IPS-15b (cell line): Measurements from ENCODE around the gene ATP9B.

Experiments used
- H3K27me3 ChIP-seq: one replicate; pipeline ENCODE4 v1.6.1; 2013; ENCODE audit warnings: low read length; ENCODE audit not compliant: control insufficient read depth, insufficient read depth
- H3K36me3 ChIP-seq: one replicate; pipeline ENCODE4 v1.6.1; 2013; ENCODE audit warnings: low read length; ENCODE audit not compliant: control insufficient read depth, insufficient read depth
- H3K4me1 ChIP-seq: one replicate; pipeline ENCODE4 v1.6.1; 2013; ENCODE audit warnings: mild to moderate bottlenecking, low read length; ENCODE audit not compliant: control insufficient read depth, insufficient read depth
- H3K4me3 ChIP-seq: one replicate; pipeline ENCODE4 v1.5.1; 2013; ENCODE audit warnings: low read depth, low read length
- H3K9ac ChIP-seq: one replicate; pipeline ENCODE4 v1.6.1; 2013; ENCODE audit warnings: low read depth, mild to moderate bottlenecking, low read length
- H3K9me3 ChIP-seq: one replicate; pipeline ENCODE4 v1.6.1; 2013; ENCODE audit warnings: mild to moderate bottlenecking, low read length; ENCODE audit not compliant: control insufficient read depth, insufficient read depth

Gene ATP9B

DNA sequence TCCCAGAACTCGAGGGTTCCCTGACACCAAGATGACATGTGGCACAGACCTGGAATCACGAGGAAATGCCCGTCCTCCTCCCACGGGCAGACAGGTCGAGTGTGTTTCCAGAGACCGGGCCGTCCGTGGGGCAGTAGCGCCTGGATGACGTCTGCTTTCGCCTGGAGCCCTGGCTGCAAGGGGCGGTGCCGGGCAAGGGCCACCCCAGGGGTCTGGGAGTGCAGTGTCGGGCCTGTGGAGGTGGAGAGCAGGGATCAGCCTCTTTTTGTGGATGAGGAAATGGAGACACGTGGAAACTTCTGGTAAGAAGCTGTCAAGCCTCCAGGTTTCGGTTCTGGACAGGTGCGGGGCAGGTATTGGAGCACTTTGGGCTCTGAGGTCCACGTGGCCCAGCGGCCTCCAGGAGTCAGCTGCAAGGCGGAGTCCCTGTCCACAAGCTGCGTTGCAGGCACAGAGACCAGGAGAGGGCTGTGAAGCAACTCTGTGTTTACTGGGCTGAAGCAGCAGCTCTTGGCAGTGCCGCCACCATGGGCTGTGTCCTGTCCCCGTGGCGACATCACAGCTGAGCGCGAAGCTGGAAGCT is 352.2 kb downstream of the ATP9B start:
- H3K9ac ChIP-seq = no peak overlapping the region
- H3K4me1 ChIP-seq = no peaks in the 10 kb centered on the region
- H3K9me3 ChIP-seq = no peaks in the 10 kb centered on the region
- H3K4me3 ChIP-seq = no peak overlapping the region
- no peaks in the 10 kb centered on the region for H3K36me3 ChIP-seq
- no peaks in the 10 kb centered on the region for H3K27me3 ChIP-seq

DNA sequence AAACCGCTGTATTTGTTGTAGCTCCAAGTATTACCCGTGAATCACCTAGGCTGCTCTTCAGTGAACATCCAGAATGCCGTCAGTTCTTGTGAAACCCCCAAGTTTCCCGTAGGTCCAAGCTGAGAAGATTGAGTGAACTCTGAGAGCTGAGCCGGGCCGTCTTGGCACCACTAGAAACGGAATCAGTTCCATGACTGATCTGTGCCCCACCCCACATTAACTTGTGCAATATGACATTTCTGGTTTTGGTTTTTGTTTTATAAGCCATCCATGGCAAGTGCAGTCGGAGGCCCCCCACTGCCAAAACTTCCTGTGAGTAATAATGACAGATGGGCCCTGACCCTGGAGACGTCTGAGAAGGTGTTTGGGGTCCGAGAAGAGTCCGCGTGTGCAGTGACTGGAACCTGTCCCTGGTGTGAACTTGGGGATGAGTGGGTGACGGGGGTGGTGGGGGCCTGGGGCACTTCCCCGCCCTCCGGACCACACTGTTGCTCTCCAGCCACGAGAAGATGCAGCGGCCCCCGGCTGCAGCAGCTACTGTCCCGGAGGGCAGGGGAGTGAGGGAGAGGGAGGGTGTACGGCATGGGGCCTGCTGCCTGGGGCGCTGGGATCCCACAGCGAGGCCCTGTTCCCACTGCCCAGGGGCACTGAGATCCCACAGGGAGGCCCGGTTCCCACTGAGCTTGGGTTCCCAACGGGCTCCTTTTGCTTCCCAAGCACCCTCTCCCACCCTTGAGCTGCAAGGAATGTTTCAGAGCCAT is 353.0 kb downstream of the ATP9B start:
- no peaks in the 10 kb centered on the region for H3K36me3 ChIP-seq
- no peak overlapping the region for H3K4me3 ChIP-seq
- H3K4me1 ChIP-seq = no peaks in the 10 kb centered on the region
- H3K9me3 ChIP-seq = no peaks in the 10 kb centered on the region
- no peak overlapping the region for H3K9ac ChIP-seq
- H3K27me3 ChIP-seq = no peaks in the 10 kb centered on the region

DNA sequence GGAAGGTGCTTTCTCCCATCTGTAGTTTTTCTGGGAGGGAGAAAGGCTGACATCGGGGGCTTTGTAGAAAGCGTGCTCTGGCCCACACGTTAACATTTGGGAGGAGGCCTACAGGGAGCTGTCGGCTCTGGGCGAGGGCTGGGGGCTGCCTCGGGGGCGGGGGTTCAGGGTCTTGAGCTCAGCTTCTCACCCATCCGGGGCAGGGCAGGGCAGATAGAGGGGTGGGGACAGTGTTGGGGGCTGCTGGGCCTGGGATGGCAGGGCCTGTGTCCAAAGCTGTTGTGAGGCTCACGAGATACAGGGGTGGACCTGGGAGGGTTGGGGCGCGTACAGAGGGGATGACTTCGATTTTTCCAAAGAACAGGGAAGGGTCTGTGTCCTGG is 353.6 kb downstream of the ATP9B start:
- H3K9ac ChIP-seq = no peak overlapping the region
- no peaks in the 10 kb centered on the region for H3K4me1 ChIP-seq
- no peaks in the 10 kb centered on the region for H3K27me3 ChIP-seq
- H3K36me3 ChIP-seq = no peaks in the 10 kb centered on the region
- H3K4me3 ChIP-seq = no peak overlapping the region
- H3K9me3 ChIP-seq = no peaks in the 10 kb centered on the region

DNA sequence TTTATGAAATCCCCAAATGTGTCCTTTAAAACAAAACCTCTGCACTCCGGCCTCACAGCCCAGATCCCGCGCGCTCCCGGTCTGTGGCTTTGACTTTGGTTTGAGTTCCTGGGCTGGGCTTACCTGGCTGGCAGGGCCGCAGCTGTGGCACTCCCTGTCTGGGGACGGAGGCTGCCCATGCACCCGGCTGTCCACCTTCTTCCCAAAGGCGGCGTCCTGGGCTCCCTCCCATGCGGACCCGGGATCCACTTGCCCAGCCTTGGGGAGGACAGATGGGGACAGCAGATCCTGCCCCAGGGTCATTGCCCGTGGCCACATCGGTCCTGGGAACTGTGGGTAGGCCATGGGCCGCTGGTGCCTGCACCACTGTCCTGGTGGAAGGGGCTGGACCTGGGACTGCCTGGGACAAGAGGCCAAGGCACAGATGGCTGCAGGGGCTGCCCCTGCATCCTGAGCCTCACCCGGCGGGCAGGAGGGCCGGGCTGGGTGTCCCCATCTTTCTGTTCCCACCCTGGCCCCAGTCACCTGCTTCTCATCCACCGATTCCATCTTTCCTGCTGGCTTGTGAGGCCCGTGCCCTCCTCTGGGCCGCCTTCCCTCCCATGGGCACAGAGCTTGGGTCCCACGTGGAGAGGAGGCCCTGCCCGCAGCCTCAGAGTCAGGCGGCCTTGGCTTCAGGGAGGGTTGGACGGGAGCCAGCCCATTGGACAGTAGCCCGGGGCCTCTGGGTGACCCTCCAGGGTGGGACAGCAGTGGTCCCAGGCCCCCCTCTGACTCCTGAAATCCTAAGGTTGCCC is 354.2 kb downstream of the ATP9B start:
- Histone ChIP-seq H3K9ac (no peak overlapping the region), H3K36me3 (no peaks in the 10 kb centered on the region), H3K27me3 (no peaks in the 10 kb centered on the region), H3K4me1 (no peaks in the 10 kb centered on the region), H3K4me3 (no peak overlapping the region), H3K9me3 (no peaks in the 10 kb centered on the region)

DNA sequence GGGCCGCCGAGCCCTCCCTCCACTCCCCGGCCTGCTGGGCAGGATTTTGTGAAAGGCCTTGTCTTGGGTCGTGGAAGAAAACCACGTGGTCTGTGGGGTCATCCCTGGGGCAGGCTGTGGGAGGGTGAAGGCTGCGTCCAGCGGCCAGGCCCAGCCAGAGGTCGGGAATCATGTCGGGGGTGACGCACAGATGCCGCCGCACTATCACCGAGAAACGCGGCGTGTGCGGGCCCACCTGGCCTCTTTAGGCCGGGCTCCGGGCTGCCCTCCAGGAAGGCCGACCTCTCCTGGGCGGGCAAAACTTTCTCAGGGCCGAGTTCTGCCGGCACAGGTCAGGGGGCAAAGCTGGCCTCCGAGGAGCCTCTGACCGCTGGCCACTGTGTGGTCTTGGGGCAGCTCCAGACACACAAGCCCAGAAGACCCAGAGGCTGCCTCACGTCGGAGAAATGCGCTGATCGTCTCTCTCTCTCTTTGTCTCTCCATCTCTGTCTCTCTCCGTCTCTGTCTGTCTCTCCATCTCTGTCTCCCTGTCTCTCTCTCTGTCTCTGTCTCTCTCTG is 354.9 kb downstream of the ATP9B start:
- no peaks in the 10 kb centered on the region for H3K27me3 ChIP-seq
- H3K9ac ChIP-seq = no peak overlapping the region
- H3K4me3 ChIP-seq = no peak overlapping the region
- H3K36me3 ChIP-seq = no peaks in the 10 kb centered on the region
- no peaks in the 10 kb centered on the region for H3K4me1 ChIP-seq
- H3K9me3 ChIP-seq = no peaks in the 10 kb centered on the region

DNA sequence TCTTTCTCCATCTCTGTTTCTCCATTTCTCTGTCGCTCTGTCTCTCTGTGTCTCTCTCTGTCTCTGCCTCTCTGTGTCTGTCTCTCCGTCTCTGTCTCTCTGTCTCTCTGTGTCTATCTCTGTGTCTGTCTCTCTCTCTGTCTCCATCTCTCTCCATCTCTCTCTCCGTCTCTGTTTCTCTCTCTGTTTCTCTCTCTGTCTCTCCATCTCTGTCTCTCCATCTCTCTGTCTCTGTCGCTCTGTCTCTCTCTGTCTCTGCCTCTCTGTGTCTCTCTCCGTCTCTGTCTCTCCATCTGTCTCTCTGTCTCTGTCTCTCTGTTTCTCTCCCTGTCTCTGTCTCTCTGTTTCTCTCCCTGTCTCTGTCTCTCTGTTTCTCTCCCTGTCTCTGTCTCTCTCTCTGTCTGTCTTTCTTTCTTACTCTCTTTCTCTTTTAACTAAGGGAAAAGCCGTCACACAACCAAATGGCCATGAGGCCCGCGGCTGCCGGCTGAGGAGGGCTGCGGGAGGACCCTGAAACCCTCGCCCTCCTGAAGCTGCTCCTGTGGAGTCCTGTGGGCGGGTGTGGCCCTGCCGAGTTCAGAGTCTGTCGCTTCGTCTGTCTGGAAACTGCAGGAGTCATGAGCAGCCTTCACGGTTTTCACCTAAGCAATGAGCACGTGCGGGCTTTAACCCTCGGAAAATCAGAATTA is 355.8 kb downstream of the ATP9B start:
- Histone ChIP-seq H3K9ac (no peak overlapping the region), H3K27me3 (no peaks in the 10 kb centered on the region), H3K36me3 (no peaks in the 10 kb centered on the region), H3K4me3 (no peak overlapping the region), H3K9me3 (no peaks in the 10 kb centered on the region), H3K4me1 (no peaks in the 10 kb centered on the region)

DNA sequence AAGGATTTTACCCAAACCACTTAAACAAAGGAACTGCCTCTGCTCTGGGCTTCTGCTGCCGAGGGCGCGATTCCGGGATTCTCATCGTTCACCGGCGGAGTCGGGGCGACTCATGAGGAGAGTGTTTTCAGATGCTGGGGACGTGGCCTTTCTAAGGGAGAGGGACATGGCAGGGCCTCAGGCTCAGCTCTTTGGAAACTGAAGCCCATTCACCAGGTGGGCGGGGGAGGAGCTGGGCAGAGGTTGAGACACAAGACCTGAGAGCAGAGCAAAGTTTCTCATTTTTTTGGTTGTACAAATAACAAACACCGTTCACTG is 356.3 kb downstream of the ATP9B start:
- Histone ChIP-seq H3K36me3 (no peaks in the 10 kb centered on the region), H3K27me3 (no peaks in the 10 kb centered on the region), H3K4me3 (no peak overlapping the region), H3K9me3 (no peaks in the 10 kb centered on the region), H3K9ac (no peak overlapping the region), H3K4me1 (no peaks in the 10 kb centered on the region)

DNA sequence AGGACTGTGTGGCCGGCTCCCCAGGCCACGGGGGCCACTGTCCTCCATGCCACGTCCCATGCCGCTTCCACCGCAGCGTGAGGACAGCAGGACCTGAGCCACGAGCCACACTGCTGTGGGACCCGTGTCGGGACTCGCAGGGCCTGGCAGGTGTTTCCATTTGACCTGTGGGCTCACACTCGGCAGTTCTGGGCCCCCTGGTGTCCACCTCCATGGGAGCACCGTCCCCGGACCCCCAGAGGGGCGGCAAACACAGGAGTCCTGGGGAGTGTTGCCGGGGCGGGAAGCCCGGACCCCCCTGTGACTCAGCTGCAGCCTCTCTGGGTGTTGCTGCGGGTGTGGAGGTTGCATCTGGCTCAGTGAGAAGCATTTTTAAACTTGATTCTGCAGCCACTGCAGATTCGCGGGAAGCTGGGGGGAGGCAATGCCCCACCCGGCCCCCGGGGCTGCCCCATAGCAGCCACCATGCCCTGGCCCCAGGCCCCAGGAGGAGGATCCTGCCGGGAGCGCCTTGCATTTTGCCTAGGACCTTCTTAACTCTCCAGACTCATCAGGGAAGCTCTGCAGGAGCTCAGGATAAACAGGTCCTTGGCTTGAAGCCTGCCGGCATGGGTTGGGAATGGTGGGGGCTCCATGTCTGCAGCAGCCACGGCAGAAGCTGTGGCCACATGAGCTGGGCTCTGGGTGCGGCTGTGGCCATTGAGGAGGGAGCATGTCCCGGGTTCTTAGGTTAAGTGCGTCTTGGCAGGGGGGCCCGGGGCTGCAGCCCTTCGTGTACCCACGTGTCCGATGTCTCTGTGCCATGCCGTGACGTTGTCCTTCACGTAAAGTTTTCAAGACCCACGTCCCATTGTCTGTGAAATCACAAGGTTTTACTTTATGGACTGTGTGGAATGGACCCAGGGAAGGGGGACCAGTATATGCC is 357.4 kb downstream of the ATP9B start:
- H3K9ac ChIP-seq = no peak overlapping the region
- H3K9me3 ChIP-seq = no peaks in the 10 kb centered on the region
- no peaks in the 10 kb centered on the region for H3K36me3 ChIP-seq
- H3K4me3 ChIP-seq = no peak overlapping the region
- no peaks in the 10 kb centered on the region for H3K27me3 ChIP-seq
- no peaks in the 10 kb centered on the region for H3K4me1 ChIP-seq

DNA sequence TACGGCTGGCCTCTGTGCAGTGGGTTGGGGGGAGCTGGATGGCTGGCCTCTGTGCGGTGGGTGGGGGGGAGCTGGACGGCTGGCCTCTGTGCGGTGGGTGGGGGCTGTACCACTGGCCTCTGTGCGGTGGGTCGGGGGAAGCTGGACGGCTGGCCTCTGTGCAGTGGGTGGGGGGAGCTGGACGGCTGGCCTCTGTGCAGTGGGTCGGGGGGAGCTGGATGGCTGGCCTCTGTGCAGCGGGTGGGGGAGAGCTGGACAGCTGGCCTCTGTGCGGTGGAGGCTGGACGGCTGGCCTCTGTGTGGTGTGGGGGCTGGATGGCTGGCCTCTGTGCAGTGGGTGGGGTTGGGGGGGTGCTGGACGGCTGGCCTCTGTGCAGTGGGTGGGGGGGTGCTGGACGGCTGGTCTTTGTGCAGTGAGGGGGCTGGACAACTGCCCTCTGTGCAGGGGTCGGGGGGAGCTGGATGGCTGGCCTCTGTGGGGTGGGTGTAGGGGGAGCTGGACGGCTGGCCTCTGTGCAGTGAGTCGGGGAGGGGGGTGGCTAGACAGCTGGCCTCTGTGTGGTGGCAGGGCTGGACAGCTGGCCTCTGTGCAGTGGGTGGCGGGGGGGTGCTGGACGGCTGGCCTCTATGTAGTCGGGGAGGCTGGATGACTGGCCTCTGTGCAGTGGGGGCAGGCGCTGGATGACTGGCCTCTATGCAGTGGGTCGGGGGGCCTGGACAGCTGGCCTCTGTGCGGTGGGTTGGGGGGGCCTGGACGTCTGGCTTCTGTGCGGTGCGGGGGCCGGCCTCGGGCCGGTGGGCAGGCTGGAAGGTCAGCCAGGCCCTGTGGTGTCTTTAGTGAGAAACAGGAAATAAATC is 358.4 kb downstream of the ATP9B start:
- Histone ChIP-seq H3K4me3 (no peak overlapping the region), H3K36me3 (no peaks in the 10 kb centered on the region)

More for the DNA sequence above, 358.4 kb downstream of the ATP9B start:
- Histone ChIP-seq H3K9ac (no peak overlapping the region), H3K27me3 (no peaks in the 10 kb centered on the region), H3K4me1 (no peaks in the 10 kb centered on the region), H3K9me3 (no peaks in the 10 kb centered on the region)
